GM15510 (cell line): ENCODE data around the gene SERPINE2.

Experiments
- POLR2A ChIP-seq: IDR thresholded peaks from 3 replicates; pipeline ENCODE4 v1.6.1; 2011; ENCODE audit warnings: borderline replicate concordance; ENCODE audit not compliant: insufficient read length; ENCODE audit errors: extremely low read depth

Gene SERPINE2

GRCh38 chr2:223930103-223930976, 108.7 kb downstream of the SERPINE2 start:
- TF ChIP-seq POLR2A = no peak

GRCh38 chr2:223929571-223930102, 109.4 kb downstream of the SERPINE2 start:
- no peak for TF ChIP-seq POLR2A

- no peak for TF ChIP-seq POLR2A
Measured at GRCh38 chr2:223928113-223929006, 110.7 kb downstream of the SERPINE2 start.

- TF ChIP-seq POLR2A = no peak
Measured at GRCh38 chr2:223925106-223925505, 114.0 kb downstream of the SERPINE2 start.
